Ovary (tissue), 3 donors: Measurements from ENCODE around the gene LIN37.

Experiments
- CTCF ChIP-seq, 3 donors: fragments of 450-650 bp in 2 of 3; fragments of 200-600 bp in 1 of 3; IDR thresholded peaks; one replicate each; pipeline versions ENCODE4 v1.5.1 to v1.8.0; 2016 to 2022; ENCODE audit warnings: antibody characterized with exemption in 3 of 3, mild to moderate bottlenecking in 1 of 3
- EP300 ChIP-seq: sonication (generic); formaldehyde crosslinking; IDR thresholded peaks from one replicate; pipeline ENCODE4 v1.6.1; 2017; ENCODE audit warnings: antibody characterized with exemption
- POLR2A ChIP-seq: fragments of 450-650 bp; IDR thresholded peaks from one replicate; pipeline ENCODE4 v1.6.1; 2017; ENCODE audit warnings: antibody characterized with exemption, mild to moderate bottlenecking, moderate library complexity
- donor health status: DM: no; HTN: no; CAD: no.

- TF ChIP-seq CTCF (IDR thresholded peaks at IDR 0.05) (no peak), POLR2A (no peak), EP300 (no peak)
These were observed 18.3 kb downstream of the LIN37 start for GRCh38 chr19:35766571-35767104.
